Muscle layer of colon (tissue), 2 donors: ENCODE data around the gene HDAC8.

Source experiments
- H3K27ac ChIP-seq: one replicate; pipeline ENCODE4 v1.7.0; 2013; ENCODE audit warnings: low read depth, mild to moderate bottlenecking, low read length, moderate library complexity
- H3K27me3 ChIP-seq, 2 donors: one replicate each; pipeline ENCODE4 v1.7.0; 2013; ENCODE audit warnings: low read length in 2 of 2, mild to moderate bottlenecking in 2 of 2; ENCODE audit not compliant: insufficient read depth in 2 of 2, control insufficient read depth in 1 of 2
- H3K36me3 ChIP-seq: one replicate; pipeline ENCODE4 v1.7.0; 2013; ENCODE audit warnings: mild to moderate bottlenecking, low read length; ENCODE audit not compliant: insufficient read depth
- H3K4me1 ChIP-seq: one replicate; pipeline ENCODE4 v1.7.0; 2013; ENCODE audit warnings: mild to moderate bottlenecking, low read length; ENCODE audit not compliant: insufficient read depth
- H3K4me3 ChIP-seq, 2 donors: one replicate each; pipeline ENCODE4 v1.7.0; 2013; ENCODE audit warnings: low read length in 2 of 2, low read depth in 1 of 2, mild to moderate bottlenecking in 1 of 2, moderate library complexity in 1 of 2
- H3K9ac ChIP-seq: one replicate; pipeline ENCODE4 v1.7.0; 2013; ENCODE audit warnings: low read length
- H3K9me3 ChIP-seq: one replicate; pipeline ENCODE4 v1.7.0; 2013; ENCODE audit warnings: mild to moderate bottlenecking, low read length
- donor health status: abdominal sarcoma.
- donor health status: Adenocarcinoma of cecum.

The HDAC8 gene

GRCh38 chrX:72367516-72367915, 205.1 kb downstream of the HDAC8 start:
- H3K4me1 ChIP-seq = no peaks in the 10 kb centered on the region
- H3K9ac ChIP-seq = no peak overlapping the region
- no peak overlapping the region for H3K4me3 ChIP-seq
- no peaks in the 10 kb centered on the region for H3K27me3 ChIP-seq
- no peak overlapping the region for H3K27ac ChIP-seq
- no peaks in the 10 kb centered on the region for H3K36me3 ChIP-seq
- H3K9me3 ChIP-seq = no peaks in the 10 kb centered on the region

GRCh38 chrX:72366701-72367454, 205.8 kb downstream of the HDAC8 start:
- Histone ChIP-seq H3K36me3 (no peaks in the 10 kb centered on the region), H3K27ac (no peak overlapping the region), H3K4me1 (no peaks in the 10 kb centered on the region), H3K9ac (no peak overlapping the region), H3K27me3 (no peaks in the 10 kb centered on the region), H3K4me3 (no peak overlapping the region), H3K9me3 (no peaks in the 10 kb centered on the region)

GRCh38 chrX:72366178-72366577, 206.5 kb downstream of the HDAC8 start:
- Histone ChIP-seq H3K36me3 (no peaks in the 10 kb centered on the region), H3K27ac (no peak overlapping the region), H3K4me1 (no peaks in the 10 kb centered on the region), H3K9ac (no peak overlapping the region), H3K27me3 (no peaks in the 10 kb centered on the region), H3K4me3 (no peak overlapping the region), H3K9me3 (no peaks in the 10 kb centered on the region)

GRCh38 chrX:72365126-72365525, 207.5 kb downstream of the HDAC8 start:
- Histone ChIP-seq H3K27ac (no peak overlapping the region), H3K9ac (no peak overlapping the region), H3K36me3 (no peaks in the 10 kb centered on the region), H3K27me3 (no peaks in the 10 kb centered on the region), H3K9me3 (no peaks in the 10 kb centered on the region), H3K4me3 (no peak overlapping the region), H3K4me1 (no peaks in the 10 kb centered on the region)

GRCh38 chrX:72360326-72360725, 212.3 kb downstream of the HDAC8 start:
- Histone ChIP-seq H3K9me3 (no peaks in the 10 kb centered on the region), H3K27me3 (no peaks in the 10 kb centered on the region), H3K36me3 (no peaks in the 10 kb centered on the region), H3K4me3 (no peak overlapping the region), H3K4me1 (no peaks in the 10 kb centered on the region), H3K9ac (no peak overlapping the region), H3K27ac (no peak overlapping the region)

GRCh38 chrX:72358313-72358712, 214.3 kb downstream of the HDAC8 start:
- Histone ChIP-seq H3K9me3 (no peaks in the 10 kb centered on the region), H3K27ac (no peak overlapping the region), H3K4me3 (no peak overlapping the region), H3K9ac (no peak overlapping the region), H3K27me3 (no peaks in the 10 kb centered on the region), H3K36me3 (no peaks in the 10 kb centered on the region), H3K4me1 (no peaks in the 10 kb centered on the region)

GRCh38 chrX:72352786-72353185, 219.9 kb downstream of the HDAC8 start:
- H3K4me1 ChIP-seq = no peaks in the 10 kb centered on the region
- no peaks in the 10 kb centered on the region for H3K9me3 ChIP-seq
- no peaks in the 10 kb centered on the region for H3K36me3 ChIP-seq
- no peaks in the 10 kb centered on the region for H3K27me3 ChIP-seq
- H3K27ac ChIP-seq = no peak overlapping the region
- no peak overlapping the region for H3K9ac ChIP-seq
- H3K4me3 ChIP-seq = no peak overlapping the region

GRCh38 chrX:72351606-72352334, 220.9 kb downstream of the HDAC8 start:
- Histone ChIP-seq H3K36me3 (no peaks in the 10 kb centered on the region), H3K4me3 (no peak overlapping the region), H3K9me3 (no peaks in the 10 kb centered on the region), H3K27ac (no peak overlapping the region), H3K9ac (no peak overlapping the region), H3K27me3 (no peaks in the 10 kb centered on the region), H3K4me1 (no peaks in the 10 kb centered on the region)

- no peak overlapping the region for H3K27ac ChIP-seq
- no peaks in the 10 kb centered on the region for H3K36me3 ChIP-seq
These were observed 223.5 kb downstream of the HDAC8 start for GRCh38 chrX:72349190-72349589.

GRCh38 chrX:72348247-72348979, 224.2 kb downstream of the HDAC8 start:
- Histone ChIP-seq H3K4me1 (no peaks in the 10 kb centered on the region), H3K9ac (no peak overlapping the region), H3K4me3 (no peak overlapping the region), H3K36me3 (no peaks in the 10 kb centered on the region), H3K27me3 (no peaks in the 10 kb centered on the region), H3K27ac (no peak overlapping the region), H3K9me3 (no peaks in the 10 kb centered on the region)

More at GRCh38 chrX:72349190-72349589, 223.5 kb downstream of the HDAC8 start:
- Histone ChIP-seq H3K9me3 (no peaks in the 10 kb centered on the region), H3K9ac (no peak overlapping the region), H3K4me1 (no peaks in the 10 kb centered on the region), H3K4me3 (no peak overlapping the region), H3K27me3 (no peaks in the 10 kb centered on the region)

GRCh38 chrX:72347366-72347765, 225.3 kb downstream of the HDAC8 start:
- Histone ChIP-seq H3K9ac (no peak overlapping the region), H3K9me3 (no peaks in the 10 kb centered on the region), H3K27ac (no peak overlapping the region), H3K36me3 (no peaks in the 10 kb centered on the region), H3K27me3 (no peaks in the 10 kb centered on the region), H3K4me1 (no peaks in the 10 kb centered on the region), H3K4me3 (no peak overlapping the region)
